PC-3 (cell line): ENCODE results near the gene KSR1.

Experiments used
- EZH2 ChIP-seq: fragments of 300-600 bp; sonication (generic); IDR thresholded peaks from one replicate; pipeline ENCODE4 v1.6.1; 2017; ENCODE audit warnings: antibody characterized with exemption, mild to moderate bottlenecking, low read length; ENCODE audit not compliant: unreplicated experiment
- EZH2phosphoT487 ChIP-seq: fragments of 300-600 bp; sonication (generic); IDR thresholded peaks from 2 replicates; pipeline ENCODE4 v1.6.1; 2018; ENCODE audit warnings: mild to moderate bottlenecking, antibody characterized with exemption, low read length, borderline replicate concordance
- TF ChIP-seq, protein P1 (sequence below): fragments of 300-600 bp; sonication (generic); conservative IDR thresholded peaks from 2 replicates; pipeline ENCODE4 v1.5.1; 2017; ENCODE audit warnings: antibody characterized with exemption, low read depth, mild to moderate bottlenecking, low read length

DNA sequence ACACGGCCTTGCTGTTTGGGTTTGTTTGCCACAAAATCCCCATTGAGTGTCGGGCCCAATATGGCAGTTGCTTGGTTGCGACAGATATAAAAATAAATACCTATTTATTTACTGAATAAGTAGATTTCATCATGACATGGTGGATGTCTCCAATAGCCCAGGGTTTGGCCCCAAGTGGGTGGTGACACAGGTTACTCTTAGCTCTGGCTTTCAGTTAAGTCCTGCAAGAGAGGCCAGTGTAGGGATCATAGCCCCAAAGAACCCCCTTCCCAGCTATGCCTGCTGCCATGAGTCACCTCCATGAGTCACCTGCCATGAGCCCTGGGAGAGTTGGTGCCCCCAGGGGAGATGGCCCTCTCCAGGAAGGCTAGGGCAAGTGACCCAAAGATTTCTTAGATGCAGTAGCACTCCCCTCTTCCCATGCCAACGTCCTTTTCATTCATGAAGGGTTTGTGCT, 96.1 kb downstream of the KSR1 start:
- TF ChIP-seq, protein P1, sequence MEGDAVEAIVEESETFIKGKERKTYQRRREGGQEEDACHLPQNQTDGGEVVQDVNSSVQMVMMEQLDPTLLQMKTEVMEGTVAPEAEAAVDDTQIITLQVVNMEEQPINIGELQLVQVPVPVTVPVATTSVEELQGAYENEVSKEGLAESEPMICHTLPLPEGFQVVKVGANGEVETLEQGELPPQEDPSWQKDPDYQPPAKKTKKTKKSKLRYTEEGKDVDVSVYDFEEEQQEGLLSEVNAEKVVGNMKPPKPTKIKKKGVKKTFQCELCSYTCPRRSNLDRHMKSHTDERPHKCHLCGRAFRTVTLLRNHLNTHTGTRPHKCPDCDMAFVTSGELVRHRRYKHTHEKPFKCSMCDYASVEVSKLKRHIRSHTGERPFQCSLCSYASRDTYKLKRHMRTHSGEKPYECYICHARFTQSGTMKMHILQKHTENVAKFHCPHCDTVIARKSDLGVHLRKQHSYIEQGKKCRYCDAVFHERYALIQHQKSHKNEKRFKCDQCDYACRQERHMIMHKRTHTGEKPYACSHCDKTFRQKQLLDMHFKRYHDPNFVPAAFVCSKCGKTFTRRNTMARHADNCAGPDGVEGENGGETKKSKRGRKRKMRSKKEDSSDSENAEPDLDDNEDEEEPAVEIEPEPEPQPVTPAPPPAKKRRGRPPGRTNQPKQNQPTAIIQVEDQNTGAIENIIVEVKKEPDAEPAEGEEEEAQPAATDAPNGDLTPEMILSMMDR = no peak
- TF ChIP-seq EZH2 (no peak), EZH2phosphoT487 (no peak)
